HG03039 (cell line): Measurements from ENCODE around the gene MLST8.
"Not testable (repeated sequence)": the region's sequence is repeated elsewhere in the genome, so short reads cannot be mapped to it uniquely, and the experiment has no call there.

Experiments used
- ATAC-seq: cut with Tn5 transposase; IDR thresholded peaks from one replicate; pipeline ENCODE4 v1.9.1; 2021; ENCODE audit warnings: mild to moderate bottlenecking, moderate library complexity; ENCODE audit not compliant: unreplicated experiment

Gene MLST8

DNA sequence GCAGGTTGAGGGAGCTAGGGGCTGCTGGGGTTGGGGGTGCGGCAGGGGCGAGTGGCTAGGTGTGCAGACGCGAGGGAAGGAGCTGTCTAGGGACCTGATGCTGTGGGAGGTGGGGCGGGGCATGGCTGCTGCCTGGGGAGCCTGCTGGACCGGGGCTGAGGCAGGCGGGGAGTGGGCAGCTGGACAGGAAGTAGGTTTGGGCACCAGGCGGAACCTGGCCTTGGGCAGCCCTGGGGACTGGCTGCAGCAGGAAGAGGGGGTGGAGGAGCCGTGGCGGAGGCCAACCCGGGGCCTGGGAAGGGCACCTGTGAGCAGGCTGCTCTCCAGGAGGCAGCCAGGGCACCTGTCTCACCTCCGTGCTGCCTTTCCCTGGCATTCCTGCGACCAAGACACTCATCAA, 25.1 kb downstream of the MLST8 start:
- no peak for ATAC-seq

DNA sequence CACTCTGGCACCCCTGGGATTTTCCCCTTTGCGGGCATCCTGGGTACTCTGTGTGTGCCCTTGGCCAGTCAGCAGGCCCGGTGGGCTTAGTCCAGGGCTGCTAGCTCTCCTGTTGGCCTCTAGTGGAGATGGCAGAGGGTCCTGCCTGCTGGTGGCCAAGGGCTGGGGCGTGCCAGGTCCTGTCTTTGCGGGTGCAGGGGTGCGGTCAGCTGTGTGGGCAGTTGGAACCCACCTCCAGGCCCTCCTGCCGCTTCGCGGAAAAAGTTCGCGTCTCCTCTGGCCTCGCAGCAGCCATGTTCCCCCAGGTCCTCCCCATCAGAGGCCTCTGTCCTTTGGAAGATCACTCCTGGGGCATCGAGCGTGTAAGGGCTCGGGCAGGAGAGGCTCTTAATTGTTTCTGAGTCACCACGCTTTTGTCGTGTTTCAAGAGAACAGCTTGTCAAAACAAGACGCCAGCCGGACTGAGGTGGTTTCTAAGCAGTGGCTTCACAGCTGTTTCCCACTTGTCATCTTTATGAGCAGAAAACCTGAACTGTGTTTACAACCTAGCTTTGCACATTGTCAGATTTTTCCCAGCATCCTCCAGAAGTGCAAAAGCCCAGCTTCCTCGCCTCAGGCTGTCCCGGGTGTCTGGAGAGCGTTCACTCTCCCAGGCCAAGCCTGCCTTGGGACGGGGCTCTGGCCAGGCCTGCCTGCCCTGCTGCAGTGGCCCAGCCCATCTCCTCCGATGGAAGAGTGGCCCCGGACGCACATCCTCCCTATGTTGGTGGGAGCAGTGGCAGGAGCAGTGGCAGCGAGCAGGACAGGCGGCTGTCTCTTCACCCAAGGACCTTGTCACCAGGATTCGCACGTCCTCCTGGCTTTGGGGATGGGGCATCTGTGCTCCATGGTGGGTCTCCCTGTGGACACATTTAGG, 26.0 kb downstream of the MLST8 start:
- ATAC-seq: no peak

DNA sequence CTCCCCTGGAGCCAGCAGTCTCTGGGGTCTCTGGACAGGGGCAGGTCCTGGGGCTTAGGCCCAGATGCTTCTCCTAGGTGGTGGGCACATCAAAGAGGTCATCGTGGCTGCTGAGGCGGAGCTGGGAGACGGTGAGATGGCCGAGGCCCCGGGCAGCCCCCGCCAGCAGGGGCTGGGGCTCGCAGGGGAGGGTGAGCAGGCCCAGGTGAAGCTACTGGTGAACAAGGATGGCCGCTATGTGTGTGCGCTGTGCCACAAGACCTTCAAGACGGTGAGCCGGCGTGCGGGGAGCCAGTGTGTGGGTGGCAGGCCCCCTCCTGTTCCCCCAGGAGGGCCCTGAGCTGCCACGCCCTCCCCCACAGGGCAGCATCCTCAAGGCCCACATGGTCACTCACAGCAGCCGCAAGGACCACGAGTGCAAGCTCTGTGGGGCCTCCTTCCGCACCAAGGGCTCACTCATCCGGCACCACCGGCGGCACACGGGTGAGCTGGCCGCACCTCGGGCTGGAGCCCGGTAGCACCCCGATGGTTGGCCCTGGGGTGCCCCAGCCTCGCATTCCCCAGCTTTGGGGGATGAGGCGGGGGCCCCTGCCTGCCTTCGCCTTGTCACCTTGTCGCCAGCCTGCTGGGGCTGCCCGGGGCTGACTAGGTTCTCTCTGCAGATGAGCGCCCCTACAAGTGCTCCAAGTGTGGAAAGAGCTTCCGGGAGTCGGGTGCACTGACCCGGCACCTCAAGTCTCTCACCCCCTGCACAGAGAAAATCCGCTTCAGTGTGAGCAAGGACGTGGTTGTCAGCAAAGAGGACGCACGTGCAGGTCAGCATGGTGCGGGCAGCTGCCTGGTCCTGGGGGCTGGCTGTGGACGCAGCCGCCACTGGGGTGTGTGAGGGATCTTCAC, 27.1 kb downstream of the MLST8 start:
- no peak for ATAC-seq

DNA sequence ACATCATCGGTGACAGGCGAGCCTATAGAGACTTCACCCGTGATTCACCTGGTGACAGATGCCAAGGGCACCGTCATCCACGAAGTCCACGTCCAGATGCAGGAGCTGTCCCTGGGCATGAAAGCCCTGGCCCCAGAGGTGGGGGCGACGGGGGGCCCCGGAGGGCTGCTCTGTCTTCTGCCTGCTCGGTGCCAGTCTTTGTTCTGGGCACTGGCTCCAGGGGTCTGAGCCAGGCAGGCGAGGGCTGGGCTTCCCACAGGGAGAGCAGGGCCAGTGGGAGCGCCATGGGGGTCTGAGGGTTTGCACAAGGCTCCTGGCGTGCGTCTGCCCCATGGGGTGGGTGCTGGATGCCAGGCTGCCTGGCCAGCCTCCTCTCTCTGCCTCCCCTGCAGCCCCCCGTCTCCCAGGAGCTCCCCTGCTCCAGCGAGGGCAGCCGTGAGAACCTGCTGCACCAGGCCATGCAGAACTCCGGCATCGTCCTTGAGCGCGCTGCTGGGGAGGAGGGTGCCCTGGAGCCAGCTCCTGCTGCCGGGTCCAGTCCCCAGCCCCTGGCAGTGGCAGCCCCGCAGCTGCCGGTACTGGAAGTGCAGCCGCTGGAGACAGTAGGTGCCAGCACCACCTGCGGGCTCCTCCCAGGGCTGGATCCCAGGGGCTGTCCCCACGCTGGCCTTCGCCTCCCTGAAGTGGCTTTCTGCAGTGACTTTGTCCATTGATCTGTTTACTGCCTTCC, 28.0 kb downstream of the MLST8 start:
- no peak for ATAC-seq

DNA sequence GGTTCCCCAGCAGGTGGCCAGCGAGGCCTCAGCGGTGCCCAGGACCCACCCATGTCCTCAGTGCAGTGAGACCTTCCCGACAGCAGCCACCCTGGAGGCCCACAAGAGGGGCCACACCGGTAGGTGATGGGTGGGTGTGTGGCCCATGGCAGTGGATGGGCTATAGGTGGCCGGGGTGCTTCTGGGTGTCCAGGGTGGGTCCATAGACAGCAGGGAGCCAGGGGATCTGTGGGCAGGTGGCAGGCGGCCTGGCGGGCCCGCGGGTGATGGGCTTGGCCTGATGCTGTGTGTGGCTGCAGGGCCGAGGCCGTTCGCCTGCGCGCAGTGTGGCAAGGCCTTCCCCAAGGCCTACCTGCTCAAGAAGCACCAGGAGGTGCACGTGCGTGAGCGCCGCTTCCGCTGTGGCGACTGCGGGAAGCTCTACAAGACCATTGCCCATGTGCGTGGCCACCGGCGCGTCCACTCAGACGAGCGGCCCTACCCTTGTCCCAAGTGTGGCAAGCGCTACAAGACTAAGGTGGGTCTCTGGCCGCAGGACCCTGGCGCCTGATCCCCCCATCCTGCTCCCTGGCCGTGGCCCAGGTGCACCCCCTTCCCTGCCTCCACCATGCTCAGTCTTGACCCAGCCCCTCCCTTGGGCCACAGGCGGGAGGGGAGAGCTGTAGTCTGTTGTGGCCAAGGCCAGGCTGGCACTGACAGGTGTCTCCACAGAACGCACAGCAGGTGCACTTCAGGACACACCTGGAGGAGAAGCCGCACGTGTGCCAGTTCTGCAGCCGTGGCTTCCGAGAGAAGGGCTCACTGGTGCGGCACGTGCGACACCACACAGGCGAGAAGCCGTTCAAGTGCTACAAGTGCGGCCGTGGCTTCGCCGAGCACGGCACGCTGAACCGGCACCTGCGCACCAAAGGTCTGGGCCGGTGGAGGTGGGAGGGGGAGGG, 28.9 kb downstream of the MLST8 start:
- ATAC-seq: no peak

DNA sequence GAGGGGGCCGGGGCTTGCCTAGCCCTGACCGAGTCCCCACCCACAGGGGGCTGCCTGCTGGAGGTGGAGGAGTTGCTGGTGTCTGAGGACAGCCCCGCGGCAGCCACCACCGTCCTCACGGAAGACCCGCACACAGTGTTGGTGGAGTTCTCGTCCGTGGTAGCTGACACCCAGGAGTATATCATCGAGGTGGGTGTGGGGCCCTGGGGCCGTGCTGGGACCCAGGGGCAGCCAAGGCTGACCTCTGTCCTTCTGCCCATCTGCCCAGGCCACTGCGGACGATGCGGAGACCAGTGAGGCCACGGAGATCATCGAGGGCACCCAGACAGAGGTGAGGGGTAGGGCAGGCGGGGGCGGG, 29.5 kb downstream of the MLST8 start:
- ATAC-seq: no peak

DNA sequence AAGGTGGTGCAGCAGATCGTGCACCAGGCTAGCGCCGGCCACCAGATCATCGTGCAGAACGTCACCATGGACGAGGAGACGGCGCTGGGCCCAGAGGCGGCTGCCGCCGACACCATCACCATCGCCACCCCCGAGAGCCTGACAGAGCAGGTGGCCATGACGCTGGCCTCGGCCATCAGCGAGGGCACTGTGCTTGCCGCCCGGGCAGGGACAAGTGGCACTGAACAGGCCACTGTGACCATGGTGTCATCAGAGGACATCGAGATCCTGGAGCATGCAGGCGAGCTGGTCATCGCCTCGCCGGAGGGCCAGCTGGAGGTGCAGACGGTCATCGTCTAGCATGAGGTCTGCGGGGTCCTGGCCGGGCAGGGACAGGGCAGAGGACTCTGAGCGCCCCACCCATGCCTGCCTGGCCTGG, 30.0 kb downstream of the MLST8 start:
- ATAC-seq: no peak

DNA sequence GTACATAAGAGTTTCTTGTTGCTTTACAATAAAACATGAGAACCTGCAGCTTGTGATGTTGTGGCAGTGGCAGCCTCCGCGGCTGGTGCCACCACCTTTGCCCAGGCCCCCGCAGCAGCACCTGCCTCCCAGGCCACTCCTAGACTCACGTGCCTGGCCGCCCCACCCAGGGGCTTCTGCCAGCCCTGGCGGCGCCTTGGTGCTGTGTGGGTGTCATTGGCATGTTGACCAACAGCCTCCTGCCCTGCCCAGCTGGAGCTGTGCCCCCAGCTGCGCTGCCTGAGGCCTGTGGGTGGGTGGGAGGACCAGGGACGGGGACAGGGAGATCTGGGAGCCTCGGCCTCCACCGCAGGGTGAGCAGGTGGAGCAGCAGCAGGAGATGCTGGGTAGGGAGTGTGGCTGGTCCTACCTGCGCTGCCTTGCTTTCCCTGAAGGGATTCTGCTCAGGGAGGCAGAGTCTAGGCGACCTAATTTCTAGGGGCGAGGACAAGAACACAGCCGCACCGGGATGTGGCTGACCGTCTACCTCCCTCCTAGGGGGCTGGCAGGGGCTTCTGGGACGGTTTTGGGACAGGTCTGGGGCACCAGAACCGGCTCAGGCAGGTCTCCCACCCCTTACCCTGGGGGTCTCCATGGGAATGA, 30.6 kb downstream of the MLST8 start:
- ATAC-seq: no peak

DNA sequence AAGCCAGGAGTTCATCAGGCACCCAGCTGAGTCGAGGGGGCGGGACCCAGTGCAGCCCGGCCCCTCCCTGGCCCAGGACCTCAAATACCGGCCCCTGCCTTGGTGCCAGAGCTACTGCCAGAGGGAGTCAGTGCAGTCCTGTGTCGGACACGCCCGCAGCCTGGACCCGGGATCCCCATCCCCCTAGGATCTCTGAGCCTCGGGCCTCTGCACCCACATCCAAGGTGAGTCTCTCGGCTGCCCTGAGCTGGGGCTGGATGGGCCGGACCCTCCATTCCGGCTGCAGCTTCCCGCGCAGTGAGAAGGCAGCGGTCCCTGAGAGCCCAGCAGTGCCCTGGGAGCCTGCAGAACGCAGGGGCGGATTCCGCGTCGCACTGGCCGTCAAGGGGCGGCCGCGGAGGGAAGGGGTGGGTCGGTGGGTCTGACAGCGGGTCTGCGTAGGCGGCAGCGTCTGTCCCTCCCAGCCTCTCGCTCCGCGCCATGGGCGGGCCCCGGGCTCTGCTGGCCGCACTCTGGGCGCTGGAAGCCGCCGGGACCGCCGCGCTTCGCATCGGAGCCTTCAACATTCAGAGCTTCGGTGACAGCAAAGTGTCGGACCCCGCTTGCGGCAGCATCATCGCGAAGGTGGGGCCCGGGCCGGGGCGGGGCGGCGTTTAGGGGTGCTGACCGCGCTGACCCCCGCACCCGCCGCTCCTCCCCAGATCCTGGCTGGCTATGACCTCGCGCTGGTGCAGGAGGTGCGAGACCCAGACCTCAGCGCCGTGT, 31.3 kb downstream of the MLST8 start, which contains the start of gene DNASE1L2:
TSS of gene DNASE1L2 (plus strand) at position 108 of the 765 bp plus-strand sequence. CDS start at position 481, 373 bp downstream.
- ATAC-seq: no peak

DNA sequence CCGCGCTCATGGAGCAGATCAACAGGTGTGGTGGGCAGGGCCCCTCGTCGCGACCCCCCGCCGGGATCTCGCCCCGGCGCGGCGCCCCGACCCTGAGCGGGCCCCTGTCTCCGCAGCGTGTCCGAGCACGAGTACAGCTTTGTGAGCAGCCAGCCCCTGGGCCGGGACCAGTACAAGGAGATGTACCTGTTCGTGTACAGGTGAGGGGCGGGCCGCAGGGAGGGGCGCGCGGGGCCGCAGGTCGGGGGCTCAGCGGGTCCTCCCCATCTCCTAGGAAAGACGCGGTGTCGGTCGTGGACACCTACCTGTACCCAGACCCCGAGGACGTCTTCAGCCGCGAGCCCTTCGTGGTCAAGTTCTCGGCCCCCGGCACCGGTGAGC, 31.8 kb downstream of the MLST8 start:
- ATAC-seq: no peak

DNA sequence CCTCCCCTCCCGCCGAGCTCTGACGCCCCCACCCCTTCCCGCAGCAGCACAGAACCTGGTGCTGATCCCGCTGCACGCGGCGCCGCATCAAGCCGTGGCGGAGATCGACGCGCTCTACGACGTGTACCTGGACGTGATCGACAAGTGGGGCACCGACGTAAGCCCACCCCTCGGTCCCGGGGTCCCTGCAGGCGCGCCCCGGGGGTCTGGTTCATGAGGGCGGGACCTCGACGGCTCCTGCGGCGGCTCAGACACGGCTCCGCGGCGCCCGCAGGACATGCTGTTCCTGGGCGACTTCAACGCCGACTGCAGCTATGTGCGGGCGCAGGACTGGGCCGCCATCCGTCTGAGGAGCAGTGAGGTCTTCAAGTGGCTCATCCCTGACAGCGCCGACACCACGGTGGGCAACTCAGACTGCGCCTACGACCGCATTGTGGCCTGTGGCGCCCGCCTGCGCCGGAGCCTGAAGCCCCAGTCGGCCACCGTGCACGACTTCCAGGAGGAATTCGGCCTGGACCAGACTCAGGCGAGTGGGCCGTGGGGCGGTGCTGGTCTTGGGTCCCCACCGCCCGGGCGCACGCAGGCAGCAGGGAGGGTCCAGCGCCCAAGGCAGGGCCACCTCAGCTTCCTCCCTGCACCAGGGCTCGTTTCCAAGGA, 32.4 kb downstream of the MLST8 start:
- ATAC-seq: no peak

DNA sequence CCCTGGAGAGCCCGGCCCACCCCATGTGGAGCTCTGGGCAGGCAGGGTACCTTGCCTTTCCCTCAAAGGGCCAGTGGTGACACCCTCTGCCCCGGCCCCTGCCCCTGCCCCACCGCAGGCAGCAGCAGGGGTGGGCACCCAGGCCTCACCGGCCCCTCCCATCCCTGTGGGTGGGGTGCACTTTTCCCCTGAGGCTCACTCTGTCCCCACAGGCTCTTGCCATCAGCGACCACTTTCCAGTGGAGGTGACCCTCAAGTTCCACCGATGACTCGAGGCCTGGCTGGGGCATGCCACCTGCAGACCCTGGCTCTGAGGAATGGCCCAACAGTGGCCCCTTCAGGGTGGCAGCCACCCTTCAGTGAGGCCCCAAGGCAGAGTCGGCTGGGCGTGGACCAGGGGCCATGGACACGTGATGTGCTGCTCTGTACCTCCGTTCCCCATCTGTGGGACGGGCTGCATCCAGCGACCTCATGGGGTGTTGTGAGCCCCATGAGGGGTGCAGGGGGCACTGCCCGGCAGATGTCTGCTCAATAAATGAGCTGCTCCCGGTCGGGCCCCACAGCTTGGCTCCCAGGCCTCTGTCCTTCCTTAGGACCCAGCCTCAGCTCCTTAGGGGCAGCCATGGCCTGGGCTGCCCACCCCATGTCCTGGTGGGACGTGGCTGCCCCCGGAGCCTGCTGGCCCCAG, 33.0 kb downstream of the MLST8 start:
- no peak for ATAC-seq

DNA sequence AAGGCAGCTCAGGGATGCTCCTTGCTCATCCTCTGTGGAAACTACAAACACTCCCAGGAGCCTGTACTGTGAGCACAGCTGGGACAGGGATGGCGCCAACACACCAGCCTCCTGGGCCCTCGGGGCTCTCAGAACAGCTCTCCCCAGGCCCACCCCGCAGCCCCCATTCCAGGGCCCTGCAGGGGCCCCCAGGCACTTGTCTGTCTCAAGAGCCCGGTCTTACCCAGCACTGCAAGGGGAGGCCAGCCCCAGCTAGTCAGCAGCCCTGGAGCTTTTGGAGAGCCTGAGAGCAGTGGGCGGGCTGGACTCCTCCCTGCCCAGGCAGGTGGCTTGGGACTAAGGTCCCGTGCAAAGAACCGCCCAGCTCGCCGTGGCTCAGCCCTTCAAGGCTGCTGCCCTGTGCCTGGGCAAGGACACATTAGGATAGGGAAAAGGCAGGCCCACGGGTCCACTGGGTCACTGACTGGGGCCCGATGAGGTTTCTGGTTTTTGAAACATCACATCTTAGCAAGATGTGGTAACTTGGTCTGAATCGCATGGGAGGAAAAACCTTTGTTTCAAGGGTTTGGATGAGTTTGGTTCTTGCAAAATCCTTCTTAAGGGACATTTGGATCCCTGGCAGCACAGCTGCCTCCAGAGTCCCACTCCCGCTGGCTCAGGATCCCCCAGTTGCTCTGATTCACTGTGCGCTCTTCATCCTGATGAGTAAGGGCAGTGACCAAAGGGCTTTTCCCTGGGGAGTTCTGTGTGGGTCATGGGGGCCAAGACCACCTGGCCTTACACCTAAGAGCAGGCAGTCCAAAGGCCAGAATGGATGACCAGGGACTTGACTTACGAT, 33.8 kb downstream of the MLST8 start:
- ATAC-seq: no peak

DNA sequence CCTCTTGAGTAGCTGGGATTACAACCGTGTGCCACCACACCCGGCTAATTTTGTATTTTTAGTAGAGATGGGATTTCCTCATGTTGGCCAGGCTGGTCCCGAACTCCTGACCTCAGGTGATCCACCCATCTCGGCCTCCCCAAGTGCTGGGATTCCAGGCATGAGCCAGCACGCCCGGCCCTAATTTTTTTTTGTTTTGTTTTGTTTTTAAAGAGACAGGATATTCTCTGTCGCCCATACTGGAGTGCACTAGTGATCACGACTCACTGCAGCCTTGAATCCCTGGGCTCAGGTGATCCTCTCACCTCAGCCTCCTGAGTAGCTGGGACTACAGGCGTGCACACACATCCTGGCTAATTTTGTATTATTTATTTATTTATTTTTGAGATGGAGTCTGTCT, 35.1 kb downstream of the MLST8 start:
- ATAC-seq: not testable (repeated sequence)

DNA sequence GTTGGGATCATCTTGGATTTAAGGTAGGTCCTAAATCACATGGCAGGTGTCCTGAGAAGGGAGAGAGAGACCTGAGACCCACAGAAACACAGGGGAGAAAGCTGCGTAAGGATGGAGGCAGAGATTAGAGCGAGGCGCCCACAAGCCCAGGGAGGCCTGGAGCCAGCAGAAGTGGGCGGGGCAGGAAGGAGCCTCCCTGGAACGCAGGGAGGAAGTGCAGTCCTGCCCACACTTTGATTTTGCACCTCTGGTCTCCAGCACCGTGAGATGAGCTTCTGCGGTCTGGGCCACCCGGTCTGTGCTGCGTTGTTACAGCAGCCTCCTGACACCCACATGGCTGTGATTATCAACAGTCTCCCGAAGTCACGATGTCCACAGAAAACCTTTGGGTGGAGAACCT, 37.3 kb downstream of the MLST8 start:
- no peak for ATAC-seq

DNA sequence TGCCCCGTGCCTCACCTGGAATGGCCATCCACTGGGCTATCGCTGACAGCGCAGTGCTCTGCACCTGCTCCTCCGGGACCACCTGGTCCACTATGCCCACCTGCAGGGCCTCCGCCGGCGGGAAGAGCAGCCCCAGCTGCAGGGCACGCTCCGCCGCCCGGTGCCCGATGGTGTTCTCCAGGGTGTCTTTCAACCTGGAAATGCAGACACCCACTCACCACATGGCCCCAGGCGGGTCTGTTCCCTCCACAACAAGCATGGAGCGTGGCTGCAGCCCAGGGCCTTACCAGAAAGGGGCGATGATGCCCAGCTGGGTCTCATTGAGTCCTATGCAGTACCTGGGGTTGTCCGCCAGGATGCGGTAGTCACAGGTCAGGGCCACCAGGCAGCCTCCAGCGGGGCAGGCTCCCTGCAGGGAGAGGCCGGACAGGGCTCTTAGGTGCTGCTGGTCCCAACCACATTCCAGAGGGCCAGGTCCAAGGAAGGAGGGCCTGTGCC, 37.8 kb downstream of the MLST8 start:
- ATAC-seq: no peak

DNA sequence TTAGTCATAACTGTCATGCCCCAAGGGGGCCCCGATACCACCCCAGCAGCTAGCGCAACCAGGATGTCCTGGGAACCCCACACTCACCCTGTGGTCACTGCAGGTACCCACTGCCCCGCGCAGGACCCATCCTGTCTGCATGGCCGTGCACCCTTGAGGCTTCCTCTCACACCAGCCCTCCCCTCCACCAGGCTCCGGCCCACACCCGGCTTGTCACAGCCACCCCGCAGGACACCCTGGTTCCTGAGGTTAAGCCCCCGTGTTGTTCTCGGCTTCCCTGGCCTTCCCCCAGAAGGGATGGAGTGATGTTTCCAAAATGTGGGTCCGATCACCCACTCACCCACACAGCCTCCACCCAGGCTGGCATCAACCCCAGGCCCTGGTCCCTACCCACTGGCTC, 38.5 kb downstream of the MLST8 start:
- no peak for ATAC-seq
